Liver (tissue), 9 donors: ENCODE measurements around the gene THAP8. TPM values are rescaled to one million over a fixed set of nuclear protein-coding genes. Genes with fewer than 3 reads are reported as not detected.

Source experiments
- DNase-seq: peaks from one replicate; pipeline ENCODE4 v3.0.0-alpha.2; 2017; ENCODE audit warnings: low spot score
- H3K27ac ChIP-seq, 2 donors: one replicate each; pipeline ENCODE4 v1.7.0; 2013; ENCODE audit warnings: inconsistent platforms in 2 of 2, low read length in 2 of 2, control low read depth in 1 of 2, low read depth in 1 of 2, mild to moderate bottlenecking in 1 of 2
- H3K27me3 ChIP-seq, 4 donors: one replicate each; pipeline versions ENCODE4 v1.6.1 to v1.7.0; 2013; ENCODE audit warnings: low read length in 3 of 4, inconsistent platforms in 1 of 4, mild to moderate bottlenecking in 1 of 4, moderate library complexity in 1 of 4; ENCODE audit not compliant: control insufficient read depth in 4 of 4, insufficient read depth in 4 of 4
- H3K36me3 ChIP-seq, 4 donors: one replicate each; pipeline versions ENCODE4 v1.6.1 to v1.7.0; 2013; ENCODE audit warnings: low read length in 3 of 4, mild to moderate bottlenecking in 3 of 4, low read depth in 1 of 4, moderate library complexity in 1 of 4; ENCODE audit not compliant: control insufficient read depth in 4 of 4, insufficient read depth in 3 of 4
- H3K4me1 ChIP-seq, 4 donors: one replicate each; pipeline versions ENCODE4 v1.6.1 to v1.7.0; 2013; ENCODE audit warnings: low read length in 3 of 4, mild to moderate bottlenecking in 3 of 4, moderate library complexity in 1 of 4; ENCODE audit not compliant: control insufficient read depth in 4 of 4, insufficient read depth in 4 of 4
- H3K4me3 ChIP-seq, 3 donors: one replicate each; pipeline versions ENCODE4 v1.6.1 to v1.7.0; 2013; ENCODE audit warnings: low read length in 3 of 3, control low read depth in 1 of 3, low read depth in 1 of 3, mild to moderate bottlenecking in 1 of 3
- H3K9ac ChIP-seq, 2 donors: one replicate each; pipeline ENCODE4 v1.7.0; 2013; ENCODE audit warnings: low read length in 2 of 2, mild to moderate bottlenecking in 2 of 2, moderate library complexity in 2 of 2, control low read depth in 1 of 2, low read depth in 1 of 2
- H3K9me3 ChIP-seq, 4 donors: one replicate each; pipeline versions ENCODE4 v1.6.1 to v1.7.0; 2013; ENCODE audit warnings: low read length in 3 of 4; ENCODE audit not compliant: control insufficient read depth in 4 of 4
- GABPA ChIP-seq, 2 donors: IDR thresholded peaks in 1 of 2; conservative IDR thresholded peaks in 1 of 2; 2 replicates each; pipeline ENCODE4 v1.6.1; 2016; ENCODE audit warnings: antibody characterized with exemption in 2 of 2, mild to moderate bottlenecking in 1 of 2, moderate library complexity in 1 of 2
- HNF4G ChIP-seq: IDR thresholded peaks from 2 replicates; pipeline ENCODE4 v1.6.1; 2016; ENCODE audit warnings: antibody characterized with exemption
- JUND ChIP-seq, 2 donors: IDR thresholded peaks; 2 replicates each; pipeline ENCODE4 v1.6.1; 2016; ENCODE audit warnings: antibody characterized with exemption in 2 of 2
- NR2F2 ChIP-seq: IDR thresholded peaks from 2 replicates; pipeline ENCODE4 v1.6.1; 2016; ENCODE audit warnings: antibody characterized with exemption
- RAD21 ChIP-seq, 2 donors: IDR thresholded peaks; 2 replicates each; pipeline ENCODE4 v1.6.1; 2016; ENCODE audit warnings: antibody characterized with exemption in 2 of 2, mild to moderate bottlenecking in 2 of 2
- REST ChIP-seq: IDR thresholded peaks from 2 replicates; pipeline ENCODE4 v1.6.1; 2016; ENCODE audit warnings: antibody characterized with exemption, mild to moderate bottlenecking
- RXRA ChIP-seq, 2 donors: IDR thresholded peaks; 2 replicates each; pipeline ENCODE4 v1.6.1; 2017 to 2018; ENCODE audit warnings: antibody characterized with exemption in 2 of 2, mild to moderate bottlenecking in 1 of 2
- TAF1 ChIP-seq: conservative IDR thresholded peaks from 2 replicates; pipeline ENCODE4 v1.6.1; 2016; ENCODE audit warnings: antibody characterized with exemption, mild to moderate bottlenecking
- WGBS: extraction: QIAGEN DNeasy Blood & Tissue Kit; methylation state at CpG from one replicate; pipeline ENCODE4 v1.1.7; 2013; 5-methylcytosine and 5-hydroxymethylcytosine counted together
- polyA plus RNA-seq, 2 donors: library from polyadenylated mRNA; stranded (reverse) in 1 of 2; unstranded in 1 of 2; fragments of 200-250 nt in 1 of 2; fragments of >200 nt in 1 of 2; fragmentation: Nextera tagmentation in 1 of 2; extraction: Ambion mirVana in 1 of 2; gene quantifications; one replicate each; pipeline versions ENCODE4 v1.2.1 to v1.2.3, GENCODE V29; 2013 to 2015
- total RNA-seq, 2 donors: library from RNA; depleted of rRNA; stranded (reverse); fragments of >200 nt; gene quantifications; one replicate each; pipeline ENCODE4 v1.2.3, GENCODE V29; 2014
- TF ChIP-seq, protein P1 (sequence below): IDR thresholded peaks from 2 replicates; pipeline ENCODE4 v1.6.1; 2016; ENCODE audit warnings: antibody characterized with exemption
- TF ChIP-seq, protein P2 (sequence below): fragments of 150-350 bp; IDR thresholded peaks from 2 replicates; pipeline ENCODE4 v1.5.1; 2017; ENCODE audit warnings: improper control_type of control experiment, low read depth, low read length; ENCODE audit not compliant: missing input control
- TF ChIP-seq, protein P3 (sequence below): IDR thresholded peaks from 2 replicates; pipeline ENCODE4 v1.6.1; 2016; ENCODE audit warnings: antibody characterized with exemption
- donor health status: healthy.
- donor health status: healthy.
- donor health status: healthy.
- donor health status: healthy.
- donor health status: healthy.

The THAP8 gene
- total and polyA plus RNA-seq, 4 donors: 1.8 to 4.4 (median 3.3) TPM

DNA sequence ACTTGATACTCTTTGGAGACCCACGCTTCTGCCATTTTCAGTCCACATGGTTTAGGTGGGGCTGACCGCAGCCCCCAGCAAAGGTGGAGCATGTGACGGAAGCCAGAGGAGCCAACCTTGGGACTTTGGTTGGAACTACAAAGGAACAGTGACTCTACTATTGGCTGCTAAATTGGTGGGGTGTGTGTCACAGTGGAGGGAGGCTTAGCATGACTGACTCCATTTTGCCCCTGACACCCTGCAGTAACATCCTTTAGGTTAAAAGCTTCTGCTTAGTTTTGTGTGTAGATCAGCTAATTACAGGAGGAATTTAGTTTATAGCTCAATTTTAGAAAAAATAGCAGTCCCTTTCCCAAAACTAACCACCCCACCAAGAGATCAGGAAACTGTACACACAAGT lies 52.5 kb downstream of the THAP8 start:
- no peaks in the 10 kb centered on the region for H3K27me3 ChIP-seq
- H3K4me3 ChIP-seq: no peak overlapping the region
- no peak for DNase-seq
- no peaks in the 10 kb centered on the region for H3K9me3 ChIP-seq
- no peak overlapping the region for H3K27ac ChIP-seq
- H3K4me1 ChIP-seq: peaks cover 8 to 23% (median 11%) of the 10 kb centered on the region in 4 donors
- no peak for TF ChIP-seq TAF1
- no peak for TF ChIP-seq HNF4G
- TF ChIP-seq RXRA (IDR thresholded peaks at IDR 0.05): no peak
- TF ChIP-seq, protein P1, sequence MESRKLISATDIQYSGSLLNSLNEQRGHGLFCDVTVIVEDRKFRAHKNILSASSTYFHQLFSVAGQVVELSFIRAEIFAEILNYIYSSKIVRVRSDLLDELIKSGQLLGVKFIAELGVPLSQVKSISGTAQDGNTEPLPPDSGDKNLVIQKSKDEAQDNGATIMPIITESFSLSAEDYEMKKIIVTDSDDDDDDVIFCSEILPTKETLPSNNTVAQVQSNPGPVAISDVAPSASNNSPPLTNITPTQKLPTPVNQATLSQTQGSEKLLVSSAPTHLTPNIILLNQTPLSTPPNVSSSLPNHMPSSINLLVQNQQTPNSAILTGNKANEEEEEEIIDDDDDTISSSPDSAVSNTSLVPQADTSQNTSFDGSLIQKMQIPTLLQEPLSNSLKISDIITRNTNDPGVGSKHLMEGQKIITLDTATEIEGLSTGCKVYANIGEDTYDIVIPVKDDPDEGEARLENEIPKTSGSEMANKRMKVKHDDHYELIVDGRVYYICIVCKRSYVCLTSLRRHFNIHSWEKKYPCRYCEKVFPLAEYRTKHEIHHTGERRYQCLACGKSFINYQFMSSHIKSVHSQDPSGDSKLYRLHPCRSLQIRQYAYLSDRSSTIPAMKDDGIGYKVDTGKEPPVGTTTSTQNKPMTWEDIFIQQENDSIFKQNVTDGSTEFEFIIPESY: no peak
- WGBS: 98% methylated on average over 3 of the region's 3 CpGs
- no peak overlapping the region for H3K9ac ChIP-seq
- peaks cover 1 to 7% (median 7%) of the 10 kb centered on the region in 4 donors for H3K36me3 ChIP-seq

DNA sequence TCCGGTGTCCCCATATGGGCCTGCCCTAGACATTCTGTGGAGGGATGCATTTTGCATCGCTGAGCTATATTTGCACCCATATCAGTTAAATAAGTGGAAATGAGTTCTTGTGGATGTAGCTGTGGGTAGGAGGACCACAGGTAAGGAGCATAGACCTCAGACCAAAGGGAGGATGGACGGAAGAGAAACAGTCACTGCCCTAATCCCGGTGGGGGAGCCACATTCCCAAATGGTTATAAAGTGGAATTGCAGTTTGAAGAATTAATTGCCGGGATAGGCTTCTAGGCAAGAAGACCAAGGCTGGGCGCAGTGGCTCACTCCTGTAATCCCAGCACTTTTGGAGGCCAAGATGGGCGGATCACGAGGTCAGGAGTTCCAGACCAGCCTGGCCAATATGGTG lies 57.3 kb downstream of the THAP8 start:
- H3K27me3 ChIP-seq: no peaks in the 10 kb centered on the region
- WGBS: 94% methylated on average over 8 of the region's 8 CpGs
- DNase-seq: no peak
- H3K36me3 ChIP-seq: peaks cover 0 to 7% (median 4%) of the 10 kb centered on the region in 4 donors
- H3K9ac ChIP-seq: no peak overlapping the region
- no peaks in the 10 kb centered on the region for H3K9me3 ChIP-seq
- TF ChIP-seq, protein P2, sequence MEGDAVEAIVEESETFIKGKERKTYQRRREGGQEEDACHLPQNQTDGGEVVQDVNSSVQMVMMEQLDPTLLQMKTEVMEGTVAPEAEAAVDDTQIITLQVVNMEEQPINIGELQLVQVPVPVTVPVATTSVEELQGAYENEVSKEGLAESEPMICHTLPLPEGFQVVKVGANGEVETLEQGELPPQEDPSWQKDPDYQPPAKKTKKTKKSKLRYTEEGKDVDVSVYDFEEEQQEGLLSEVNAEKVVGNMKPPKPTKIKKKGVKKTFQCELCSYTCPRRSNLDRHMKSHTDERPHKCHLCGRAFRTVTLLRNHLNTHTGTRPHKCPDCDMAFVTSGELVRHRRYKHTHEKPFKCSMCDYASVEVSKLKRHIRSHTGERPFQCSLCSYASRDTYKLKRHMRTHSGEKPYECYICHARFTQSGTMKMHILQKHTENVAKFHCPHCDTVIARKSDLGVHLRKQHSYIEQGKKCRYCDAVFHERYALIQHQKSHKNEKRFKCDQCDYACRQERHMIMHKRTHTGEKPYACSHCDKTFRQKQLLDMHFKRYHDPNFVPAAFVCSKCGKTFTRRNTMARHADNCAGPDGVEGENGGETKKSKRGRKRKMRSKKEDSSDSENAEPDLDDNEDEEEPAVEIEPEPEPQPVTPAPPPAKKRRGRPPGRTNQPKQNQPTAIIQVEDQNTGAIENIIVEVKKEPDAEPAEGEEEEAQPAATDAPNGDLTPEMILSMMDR: no peak
- TF ChIP-seq, protein P3, sequence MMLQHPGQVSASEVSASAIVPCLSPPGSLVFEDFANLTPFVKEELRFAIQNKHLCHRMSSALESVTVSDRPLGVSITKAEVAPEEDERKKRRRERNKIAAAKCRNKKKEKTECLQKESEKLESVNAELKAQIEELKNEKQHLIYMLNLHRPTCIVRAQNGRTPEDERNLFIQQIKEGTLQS: no peak
- TF ChIP-seq RAD21 (IDR thresholded peaks at IDR 0.05) (no peak), JUND (IDR thresholded peaks at IDR 0.05) (no peak)
- TF ChIP-seq, protein P1: no peak
- H3K4me1 ChIP-seq: peaks cover 16 to 38% (median 22%) of the 10 kb centered on the region in 4 donors
- peak overlapping the region in 1 of 3 donors; percentile 83 for H3K4me3 ChIP-seq
- no peak overlapping the region for H3K27ac ChIP-seq

DNA sequence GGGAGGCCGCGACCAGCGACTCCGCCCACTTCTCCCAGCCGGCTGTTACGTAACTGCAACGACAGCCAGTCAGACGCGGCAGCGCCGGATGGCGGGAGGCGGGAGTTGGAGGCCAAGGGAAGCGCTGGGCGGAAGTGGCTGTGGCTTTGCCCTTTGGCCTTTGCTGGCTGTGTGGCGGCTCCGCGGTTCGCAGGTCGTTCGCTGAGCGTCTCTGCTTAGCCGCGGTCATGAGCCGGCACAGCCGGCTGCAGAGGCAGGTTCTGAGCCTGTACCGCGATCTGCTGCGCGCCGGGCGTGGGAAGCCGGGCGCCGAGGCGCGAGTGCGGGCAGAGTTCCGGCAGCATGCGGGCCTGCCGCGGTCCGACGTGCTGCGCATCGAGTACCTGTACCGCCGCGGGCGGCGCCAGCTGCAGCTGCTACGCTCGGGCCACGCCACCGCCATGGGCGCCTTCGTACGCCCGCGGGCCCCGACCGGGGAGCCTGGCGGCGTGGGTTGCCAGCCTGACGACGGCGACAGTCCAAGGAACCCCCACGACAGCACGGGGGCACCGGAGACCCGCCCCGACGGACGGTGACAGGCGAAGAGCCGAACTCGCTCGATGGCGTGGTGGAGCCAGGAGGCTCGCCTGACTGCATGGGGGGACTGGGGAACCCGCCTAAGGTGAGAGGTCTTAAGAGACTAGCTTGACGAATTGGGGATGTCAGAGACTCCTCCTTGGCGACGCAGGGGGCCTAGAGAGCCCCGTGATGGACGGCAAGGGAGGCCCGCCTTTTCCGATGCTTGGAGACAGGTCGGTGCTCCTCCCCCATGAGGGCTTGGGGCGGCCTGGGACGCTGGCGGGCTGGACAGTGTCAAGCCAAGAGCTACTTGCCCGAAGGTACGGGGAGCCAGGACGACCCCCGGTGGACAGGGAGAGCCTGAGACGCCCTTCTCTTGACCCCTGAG lies 58.8 kb downstream of the THAP8 start, which contains the start of gene SDHAF1:
Gene SDHAF1 (plus strand): TSS at position 141 of the 946 bp plus-strand sequence. CDS start 87 bp downstream, at position 228.
- Histone ChIP-seq H3K27me3 (no peaks in the 10 kb centered on the region), H3K36me3 (peaks cover 0 to 5% (median 2%) of the 10 kb centered on the region in 4 donors), H3K9me3 (no peaks in the 10 kb centered on the region), H3K27ac (peak within 1 kb of the TSS; percentile 74 to 76), H3K9ac (peak within 1 kb of the TSS; percentile 40 to 56), H3K4me1 (peaks cover 13 to 33% (median 22%) of the 10 kb centered on the region in 4 donors), H3K4me3 (peak within 1 kb of the TSS; percentile 83 to 91 (median 85))
- peak; percentile 94 for DNase-seq
- whole genome bisulfite sequencing: under 1% methylated on average over 97 of the region's 97 CpGs
- TF ChIP-seq, protein P3: no peak
- TF ChIP-seq NR2F2 (peak; percentile 98), GABPA (IDR thresholded peaks at IDR 0.05 in 1 of 2, conservative IDR thresholded peaks at IDR 0.05 in 1 of 2) (peak; percentile 75 to 92), RAD21 (IDR thresholded peaks at IDR 0.05) (peak; percentile 31 to 54), REST (peak; percentile 86)
- TF ChIP-seq, protein P1: no peak
